Measurements from ENCODE around the gene CTTNBP2.

Gene CTTNBP2

DNA sequence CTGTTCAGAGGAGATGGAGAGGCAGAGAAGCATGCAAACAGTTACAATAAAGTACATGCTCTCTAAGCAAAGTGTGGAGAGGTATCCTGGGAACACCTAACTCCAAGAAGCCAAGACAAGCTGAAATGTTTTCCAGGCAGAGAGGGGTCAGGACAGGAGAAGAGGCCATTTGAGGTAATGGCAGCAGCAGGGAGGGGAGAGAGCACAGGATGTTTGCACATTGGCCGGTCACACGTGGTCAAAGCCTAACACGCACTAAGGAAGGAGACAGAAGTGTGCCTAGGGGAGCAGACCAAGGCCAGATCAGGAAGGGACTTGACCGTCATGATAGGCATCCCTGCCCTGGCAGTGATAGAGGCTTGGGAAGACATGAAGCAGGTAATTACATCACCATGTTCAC lies 101.5 kb downstream of the CTTNBP2 start:
- DNase-seq, result no peak
- no peak overlapping the region for H3K4me3 Mint-ChIP-seq

DNA sequence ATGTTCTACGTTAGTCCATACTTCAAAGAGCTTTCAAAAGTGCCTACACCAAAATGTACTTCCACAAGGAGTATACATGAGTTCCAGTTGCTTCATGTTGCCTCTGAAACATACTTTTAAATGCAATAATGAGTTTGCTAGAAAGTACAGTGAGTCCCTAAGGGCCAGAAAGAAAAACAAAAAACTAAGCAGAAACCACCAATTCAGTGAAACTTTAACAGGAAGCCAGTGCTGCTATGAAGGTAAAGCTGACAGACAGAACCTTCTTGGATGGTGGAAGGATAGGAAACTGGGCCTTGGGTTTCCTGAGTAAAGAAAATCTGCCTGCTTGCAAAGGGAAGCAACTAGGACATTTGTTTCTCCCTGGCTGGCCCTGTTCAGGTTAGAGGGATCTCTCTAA lies 104.2 kb downstream of the CTTNBP2 start:
- CTCF ChIA-PET, result no interaction called here
- Mint-ChIP-seq H3K9me3 (no peaks in the 10 kb centered on the region), H3K36me3 (no peaks in the 10 kb centered on the region), H3K27me3 (no peaks in the 10 kb centered on the region), H3K4me1 (no peaks in the 10 kb centered on the region), H3K4me3 (no peak overlapping the region), H3K27ac (no peak overlapping the region)
- no peak for DNase-seq

More for the DNA sequence above, 101.5 kb downstream of the CTTNBP2 start:
- Mint-ChIP-seq H3K27ac (no peak overlapping the region), H3K36me3 (no peaks in the 10 kb centered on the region), H3K27me3 (no peaks in the 10 kb centered on the region), H3K9me3 (no peaks in the 10 kb centered on the region), H3K4me1 (no peaks in the 10 kb centered on the region)
- CTCF ChIA-PET, result no interaction called here

DNA sequence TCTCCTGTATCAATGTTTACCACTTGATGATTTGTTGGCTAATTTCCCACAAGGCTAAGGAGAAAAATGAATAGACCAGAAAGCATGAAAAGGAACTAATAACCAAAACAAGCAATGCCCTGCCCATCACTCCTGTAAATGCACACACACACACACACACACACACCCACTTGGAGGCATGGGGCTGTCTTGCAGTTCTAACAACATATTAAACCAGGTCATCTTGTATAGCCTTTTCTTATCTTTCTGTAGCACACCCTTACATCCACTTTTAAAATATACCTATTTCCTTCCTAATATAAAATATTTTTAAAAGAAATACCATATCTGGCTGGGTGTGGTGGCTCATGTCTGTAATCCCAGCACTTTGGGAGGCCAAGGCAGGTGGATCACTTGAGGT lies 105.3 kb downstream of the CTTNBP2 start:
- Mint-ChIP-seq H3K36me3 (no peaks in the 10 kb centered on the region), H3K27me3 (no peaks in the 10 kb centered on the region), H3K4me3 (no peak overlapping the region)

DNA sequence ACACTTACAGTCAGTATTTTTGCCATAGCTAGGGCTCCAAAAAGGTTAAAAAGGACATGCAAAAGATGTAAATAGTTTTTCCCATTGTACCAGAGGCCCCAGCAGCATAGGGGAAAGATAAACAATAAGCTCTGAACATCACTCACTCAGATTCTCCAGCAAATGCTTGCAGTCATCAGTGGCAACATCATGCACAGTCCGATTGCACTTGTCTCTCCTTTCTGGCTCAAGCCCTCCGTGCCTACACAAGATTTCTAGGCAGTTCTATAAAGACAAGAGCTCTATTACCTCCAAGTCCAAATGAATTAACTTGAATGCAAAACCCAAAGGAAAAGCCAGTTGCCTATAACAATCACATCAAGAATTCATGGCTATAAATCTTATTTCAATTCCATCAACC lies 106.3 kb downstream of the CTTNBP2 start:
- Mint-ChIP-seq H3K27me3 (no peaks in the 10 kb centered on the region), H3K4me3 (no peak overlapping the region), H3K4me1 (no peaks in the 10 kb centered on the region), H3K36me3 (no peaks in the 10 kb centered on the region), H3K9me3 (no peaks in the 10 kb centered on the region), H3K27ac (no peak overlapping the region)
- CTCF ChIA-PET, result interaction anchor here (1.2 kb wide), 1 partner anchor 16 kb away, joined by 3 read pairs; no protein-coding TSS in a partner anchor
- DNase-seq, result no peak

More for the DNA sequence above, 105.3 kb downstream of the CTTNBP2 start:
- CTCF ChIA-PET, result no interaction called here
- no peak for DNase-seq
- Mint-ChIP-seq H3K9me3 (no peaks in the 10 kb centered on the region), H3K27ac (no peak overlapping the region), H3K4me1 (no peaks in the 10 kb centered on the region)

DNA sequence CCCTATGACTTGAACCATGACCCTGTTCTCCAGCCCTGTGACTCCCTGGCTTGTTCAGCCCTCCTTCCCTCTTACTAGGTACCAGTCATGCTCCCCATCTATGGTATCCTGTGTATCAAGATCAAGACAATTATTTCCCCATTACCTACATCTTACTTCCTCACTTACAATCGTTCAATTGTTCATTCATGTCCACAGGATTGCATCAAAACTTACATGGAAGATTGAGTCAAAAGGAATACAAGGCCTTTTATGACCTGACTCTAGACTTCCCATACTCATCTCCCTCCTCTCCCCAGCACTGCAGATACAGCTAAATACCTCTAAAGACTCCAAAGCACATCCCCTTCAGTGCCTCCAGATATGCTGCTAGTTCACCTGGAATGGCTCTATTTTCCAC lies 109.2 kb downstream of the CTTNBP2 start:
- no peaks in the 10 kb centered on the region for H3K9me3 Mint-ChIP-seq
- H3K27me3 Mint-ChIP-seq, result no peaks in the 10 kb centered on the region
- H3K36me3 Mint-ChIP-seq, result no peaks in the 10 kb centered on the region
- H3K4me3 Mint-ChIP-seq, result no peak overlapping the region
- H3K4me1 Mint-ChIP-seq, result no peaks in the 10 kb centered on the region
- H3K27ac Mint-ChIP-seq, result no peak overlapping the region
- CTCF ChIA-PET, result no interaction called here
- no peak for DNase-seq

- Mint-ChIP-seq H3K27ac (no peak overlapping the region), H3K4me3 (no peak overlapping the region)
- DNase-seq, result no peak
Measured at GRCh38 chr7:117762055-117762454, 111.2 kb downstream of the CTTNBP2 start.

DNA sequence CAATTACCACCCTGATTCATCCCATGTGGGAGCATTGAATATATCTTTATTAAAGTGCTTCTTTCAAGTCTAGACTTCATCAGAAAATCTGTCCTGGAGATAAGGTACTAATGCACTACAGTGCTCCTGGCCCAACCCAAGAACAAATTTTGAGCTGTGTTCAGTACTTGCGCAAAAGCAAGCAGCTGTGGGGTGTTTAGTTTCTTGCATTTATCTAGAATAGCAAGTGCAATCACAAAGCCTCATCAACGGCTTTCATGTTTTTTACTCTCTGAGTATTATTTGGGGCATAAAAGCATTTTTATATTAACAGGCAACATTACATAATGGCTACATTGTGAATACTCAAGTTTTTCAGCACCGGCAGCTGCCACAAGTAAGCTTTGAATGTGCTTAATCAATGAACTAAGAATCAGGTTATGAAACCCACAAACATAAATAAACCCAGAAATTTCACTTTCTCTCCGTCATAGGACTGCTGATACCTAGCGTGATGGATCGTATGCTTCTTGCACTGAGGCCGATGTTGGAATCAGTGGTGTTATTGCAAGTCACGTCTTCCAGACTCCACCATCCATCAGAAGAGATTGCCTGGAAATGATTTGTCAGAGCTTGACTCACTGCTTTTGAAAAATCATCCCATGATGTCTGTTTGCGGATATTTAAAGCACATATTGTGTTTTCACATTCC lies 113.1 kb downstream of the CTTNBP2 start:
- CTCF ChIA-PET, result no interaction called here
- Mint-ChIP-seq H3K9me3 (no peaks in the 10 kb centered on the region), H3K27ac (no peak overlapping the region), H3K36me3 (no peaks in the 10 kb centered on the region), H3K27me3 (no peaks in the 10 kb centered on the region), H3K4me1 (no peaks in the 10 kb centered on the region), H3K4me3 (no peak overlapping the region)
- no peak for DNase-seq

More at GRCh38 chr7:117762055-117762454, 111.2 kb downstream of the CTTNBP2 start:
- no peaks in the 10 kb centered on the region for H3K27me3 Mint-ChIP-seq
- CTCF ChIA-PET, result no interaction called here
- H3K36me3 Mint-ChIP-seq, result no peaks in the 10 kb centered on the region
- no peaks in the 10 kb centered on the region for H3K9me3 Mint-ChIP-seq
- no peaks in the 10 kb centered on the region for H3K4me1 Mint-ChIP-seq

DNA sequence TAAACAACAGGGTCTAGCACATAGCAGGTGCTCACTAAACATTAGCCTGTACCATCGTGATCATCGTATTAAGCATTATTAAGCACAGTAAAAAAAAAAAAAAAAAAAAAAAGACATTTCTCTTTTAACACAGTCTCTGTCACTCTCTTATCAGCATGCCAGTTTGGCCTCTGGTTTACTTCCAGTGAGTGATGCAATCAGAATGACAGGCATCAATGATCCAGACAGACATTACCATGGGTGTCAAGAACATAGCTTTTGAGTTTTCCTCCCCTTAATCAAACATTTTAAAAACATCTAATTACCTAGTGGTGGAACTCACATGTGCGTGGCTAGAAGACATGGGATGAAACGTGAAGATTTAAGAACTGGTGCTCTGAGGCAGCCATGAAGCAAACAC lies 115.8 kb downstream of the CTTNBP2 start:
- no peak for DNase-seq
- Mint-ChIP-seq H3K27ac (no peak overlapping the region), H3K36me3 (no peaks in the 10 kb centered on the region), H3K27me3 (no peaks in the 10 kb centered on the region), H3K9me3 (no peaks in the 10 kb centered on the region), H3K4me3 (no peak overlapping the region), H3K4me1 (no peaks in the 10 kb centered on the region)
- CTCF ChIA-PET, result no interaction called here

GRCh38 chr7:117756586-117757085 lies 116.6 kb downstream of the CTTNBP2 start:
- H3K4me1 Mint-ChIP-seq, result no peaks in the 10 kb centered on the region
- no peak overlapping the region for H3K27ac Mint-ChIP-seq
- no peaks in the 10 kb centered on the region for H3K36me3 Mint-ChIP-seq
- CTCF ChIA-PET, result no interaction called here
- H3K9me3 Mint-ChIP-seq, result no peaks in the 10 kb centered on the region
- no peaks in the 10 kb centered on the region for H3K27me3 Mint-ChIP-seq
- H3K4me3 Mint-ChIP-seq, result no peak overlapping the region
- no peak for DNase-seq

GRCh38 chr7:117755136-117755535 lies 118.1 kb downstream of the CTTNBP2 start:
- CTCF ChIA-PET, result no interaction called here
- no peaks in the 10 kb centered on the region for H3K36me3 Mint-ChIP-seq
- H3K4me1 Mint-ChIP-seq, result no peaks in the 10 kb centered on the region
- no peaks in the 10 kb centered on the region for H3K27me3 Mint-ChIP-seq
- DNase-seq, result no peak
- no peak overlapping the region for H3K4me3 Mint-ChIP-seq
- no peaks in the 10 kb centered on the region for H3K9me3 Mint-ChIP-seq
- H3K27ac Mint-ChIP-seq, result no peak overlapping the region

DNA sequence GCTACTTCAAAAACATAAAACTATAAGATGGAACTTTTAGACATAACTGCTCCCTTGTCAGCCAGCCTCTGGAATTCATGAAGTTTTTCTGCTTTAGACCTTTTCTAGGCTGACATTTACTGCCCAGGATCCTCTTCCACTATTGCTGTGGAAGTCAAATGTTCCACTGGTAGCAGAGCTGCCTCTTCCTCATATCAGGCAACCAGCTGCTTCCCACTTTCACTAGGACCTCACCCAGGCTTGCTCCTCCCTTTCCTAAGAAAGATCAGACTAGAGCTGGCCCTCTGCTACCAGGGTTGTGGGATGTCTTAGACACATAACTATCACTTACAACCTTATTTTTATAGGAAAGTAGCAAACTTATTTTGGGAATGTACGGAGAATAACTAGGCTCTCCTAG lies 121.5 kb downstream of the CTTNBP2 start:
- no peak overlapping the region for H3K27ac Mint-ChIP-seq
- H3K36me3 Mint-ChIP-seq, result no peaks in the 10 kb centered on the region
- H3K4me3 Mint-ChIP-seq, result no peak overlapping the region
- no peaks in the 10 kb centered on the region for H3K9me3 Mint-ChIP-seq
- CTCF ChIA-PET, result interaction anchor here (0.8 kb wide), 1 partner anchor 15 kb away, joined by 3 read pairs; no protein-coding TSS in a partner anchor
- H3K4me1 Mint-ChIP-seq, result no peaks in the 10 kb centered on the region
- H3K27me3 Mint-ChIP-seq, result no peaks in the 10 kb centered on the region
- DNase-seq, result no peak

DNA sequence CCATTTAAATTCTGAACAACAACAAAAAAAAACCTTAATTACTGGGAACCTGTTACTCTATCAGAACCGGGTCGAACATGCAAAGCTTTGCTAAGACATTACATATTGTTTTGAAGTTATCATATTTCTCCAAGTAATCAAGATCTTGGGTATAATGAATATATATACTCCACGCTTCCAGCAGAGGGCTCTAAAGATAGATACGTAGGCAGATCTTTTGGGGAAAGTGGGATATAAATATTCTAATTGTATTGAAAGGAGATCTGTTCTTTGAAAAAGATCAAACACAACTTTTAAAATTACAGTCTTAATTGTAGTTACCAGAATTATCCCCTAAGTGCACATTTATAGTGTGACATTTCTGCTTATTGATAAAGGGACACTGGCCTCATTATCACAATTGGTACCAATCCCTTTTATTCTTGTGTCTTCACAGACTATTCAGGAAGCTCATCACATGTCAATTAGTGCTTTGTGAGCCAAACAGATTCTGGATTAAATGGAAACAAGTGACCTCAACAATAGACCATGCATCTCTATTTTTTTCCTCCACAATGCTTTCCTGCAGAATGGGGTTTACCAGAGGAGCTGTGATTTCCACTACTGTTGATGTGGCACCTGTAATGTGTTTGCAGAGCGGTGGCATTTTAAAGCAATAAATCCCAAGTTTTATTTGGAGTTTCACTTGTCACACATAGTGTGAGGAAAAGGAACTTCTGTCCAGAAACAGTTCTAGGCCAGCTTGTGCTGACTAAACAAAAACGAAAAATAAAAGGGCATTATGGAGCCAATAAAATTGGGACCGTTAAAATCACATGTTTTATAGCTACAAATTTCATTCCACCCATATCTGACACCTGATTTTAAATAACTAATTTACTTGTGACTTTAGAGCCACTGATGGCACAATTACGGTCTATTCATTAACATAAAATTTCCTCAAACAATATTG lies 122.4 kb downstream of the CTTNBP2 start:
- no peak overlapping the region for H3K27ac Mint-ChIP-seq
- H3K9me3 Mint-ChIP-seq, result no peaks in the 10 kb centered on the region
- CTCF ChIA-PET, result interaction anchor here (0.8 kb wide), 1 partner anchor 16 kb away, joined by 3 read pairs; no protein-coding TSS in a partner anchor
- H3K4me3 Mint-ChIP-seq, result no peak overlapping the region
- no peaks in the 10 kb centered on the region for H3K27me3 Mint-ChIP-seq
- no peaks in the 10 kb centered on the region for H3K4me1 Mint-ChIP-seq
- no peaks in the 10 kb centered on the region for H3K36me3 Mint-ChIP-seq
- no peak for DNase-seq

DNA sequence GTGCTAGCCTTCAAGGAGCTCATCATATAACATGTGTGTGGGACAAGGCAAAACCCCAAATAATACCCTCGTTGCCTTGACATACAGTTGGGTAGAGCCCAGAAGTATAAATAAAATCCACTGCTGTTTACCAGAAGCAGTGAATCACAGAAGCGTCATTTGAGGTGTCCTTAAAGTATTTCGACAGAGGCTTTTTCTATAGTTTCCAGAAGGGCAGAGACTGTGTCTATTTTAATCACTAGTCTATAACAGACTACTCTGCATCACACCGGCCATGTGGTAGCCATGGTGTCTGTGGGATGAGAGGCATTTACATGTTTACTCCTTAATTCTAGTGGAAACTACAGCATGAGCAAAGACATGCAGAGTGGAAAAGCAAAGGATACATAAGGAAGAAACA lies 131.3 kb downstream of the CTTNBP2 start:
- DNase-seq, result no peak
- Mint-ChIP-seq H3K36me3 (no peaks in the 10 kb centered on the region), H3K27ac (no peak overlapping the region), H3K9me3 (no peaks in the 10 kb centered on the region), H3K4me3 (no peak overlapping the region), H3K27me3 (no peaks in the 10 kb centered on the region), H3K4me1 (no peaks in the 10 kb centered on the region)
- CTCF ChIA-PET, result no interaction called here

DNA sequence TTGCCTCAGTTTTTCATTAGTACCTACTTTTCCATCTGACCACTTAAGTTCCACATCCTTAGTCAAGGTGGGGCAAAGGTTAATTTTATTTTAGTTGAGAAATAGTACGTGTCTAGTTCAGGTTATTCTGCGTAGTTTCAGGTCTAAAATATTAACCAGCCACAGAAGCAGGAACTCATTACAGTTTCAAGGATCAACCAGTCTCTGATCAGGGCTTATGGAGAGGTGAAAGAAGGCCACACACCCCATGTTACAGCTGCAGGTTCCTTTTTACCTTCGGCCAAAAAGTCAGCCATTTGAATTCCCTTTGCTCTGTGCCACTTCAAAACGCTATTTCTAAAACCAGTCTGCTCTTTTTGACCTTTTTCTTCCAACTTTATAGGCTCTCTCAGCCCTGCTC lies 134.2 kb downstream of the CTTNBP2 start:
- no peaks in the 10 kb centered on the region for H3K27me3 Mint-ChIP-seq
- CTCF ChIA-PET, result no interaction called here
- H3K4me3 Mint-ChIP-seq, result no peak overlapping the region
- H3K27ac Mint-ChIP-seq, result no peak overlapping the region
- no peaks in the 10 kb centered on the region for H3K9me3 Mint-ChIP-seq
- H3K4me1 Mint-ChIP-seq, result no peaks in the 10 kb centered on the region
- no peak for DNase-seq
- no peaks in the 10 kb centered on the region for H3K36me3 Mint-ChIP-seq

GRCh38 chr7:117737926-117738325 lies 135.3 kb downstream of the CTTNBP2 start:
- CTCF ChIA-PET, result interaction anchor here (1.2 kb wide), 1 partner anchor 22 kb away, joined by 3 read pairs; no protein-coding TSS in a partner anchor
- Mint-ChIP-seq H3K36me3 (no peaks in the 10 kb centered on the region), H3K4me3 (no peak overlapping the region), H3K27ac (no peak overlapping the region), H3K9me3 (no peaks in the 10 kb centered on the region), H3K4me1 (no peaks in the 10 kb centered on the region), H3K27me3 (no peaks in the 10 kb centered on the region)
- no peak for DNase-seq
